Myocyte (in vitro differentiated cells): ENCODE data around the gene SEMA6C. TPM values are rescaled to one million over a fixed set of nuclear protein-coding genes. Genes with fewer than 3 reads are reported as not detected.
"Not testable (repeated sequence)": the region's sequence is repeated elsewhere in the genome, so short reads cannot be mapped to it uniquely, and the experiment has no call there.

Source experiments
- DNase-seq: peaks from one replicate; pipeline ENCODE4 v3.0.0-alpha.2; 2012; ENCODE audit warnings: low read depth
- polyA plus RNA-seq: library from polyadenylated mRNA; unstranded; fragments of >200 nt; gene quantifications from one replicate; pipeline ENCODE4 v1.2.1, GENCODE V29; 2012; ENCODE audit warnings: missing spikeins
- total RNA-seq: library from RNA; depleted of rRNA; stranded (reverse); fragments of >200 nt; gene quantifications from 2 replicates; pipeline ENCODE4 v1.2.3, GENCODE V29; 2014

Gene SEMA6C, protein sequence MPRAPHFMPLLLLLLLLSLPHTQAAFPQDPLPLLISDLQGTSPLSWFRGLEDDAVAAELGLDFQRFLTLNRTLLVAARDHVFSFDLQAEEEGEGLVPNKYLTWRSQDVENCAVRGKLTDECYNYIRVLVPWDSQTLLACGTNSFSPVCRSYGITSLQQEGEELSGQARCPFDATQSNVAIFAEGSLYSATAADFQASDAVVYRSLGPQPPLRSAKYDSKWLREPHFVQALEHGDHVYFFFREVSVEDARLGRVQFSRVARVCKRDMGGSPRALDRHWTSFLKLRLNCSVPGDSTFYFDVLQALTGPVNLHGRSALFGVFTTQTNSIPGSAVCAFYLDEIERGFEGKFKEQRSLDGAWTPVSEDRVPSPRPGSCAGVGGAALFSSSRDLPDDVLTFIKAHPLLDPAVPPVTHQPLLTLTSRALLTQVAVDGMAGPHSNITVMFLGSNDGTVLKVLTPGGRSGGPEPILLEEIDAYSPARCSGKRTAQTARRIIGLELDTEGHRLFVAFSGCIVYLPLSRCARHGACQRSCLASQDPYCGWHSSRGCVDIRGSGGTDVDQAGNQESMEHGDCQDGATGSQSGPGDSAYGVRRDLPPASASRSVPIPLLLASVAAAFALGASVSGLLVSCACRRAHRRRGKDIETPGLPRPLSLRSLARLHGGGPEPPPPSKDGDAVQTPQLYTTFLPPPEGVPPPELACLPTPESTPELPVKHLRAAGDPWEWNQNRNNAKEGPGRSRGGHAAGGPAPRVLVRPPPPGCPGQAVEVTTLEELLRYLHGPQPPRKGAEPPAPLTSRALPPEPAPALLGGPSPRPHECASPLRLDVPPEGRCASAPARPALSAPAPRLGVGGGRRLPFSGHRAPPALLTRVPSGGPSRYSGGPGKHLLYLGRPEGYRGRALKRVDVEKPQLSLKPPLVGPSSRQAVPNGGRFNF
- total RNA-seq, result 73.1 and 132 TPM in 2 replicates
- 24.5 TPM for polyA plus RNA-seq

- peak; percentile 96 for DNase-seq
Measured at GRCh38 chr1:151146412-151147131, at the start of gene SEMA6C. Gene SEMA6C (minus strand): TSS chr1:151146631. CDS start chr1:151142621, 4,010 bp downstream.

DNA sequence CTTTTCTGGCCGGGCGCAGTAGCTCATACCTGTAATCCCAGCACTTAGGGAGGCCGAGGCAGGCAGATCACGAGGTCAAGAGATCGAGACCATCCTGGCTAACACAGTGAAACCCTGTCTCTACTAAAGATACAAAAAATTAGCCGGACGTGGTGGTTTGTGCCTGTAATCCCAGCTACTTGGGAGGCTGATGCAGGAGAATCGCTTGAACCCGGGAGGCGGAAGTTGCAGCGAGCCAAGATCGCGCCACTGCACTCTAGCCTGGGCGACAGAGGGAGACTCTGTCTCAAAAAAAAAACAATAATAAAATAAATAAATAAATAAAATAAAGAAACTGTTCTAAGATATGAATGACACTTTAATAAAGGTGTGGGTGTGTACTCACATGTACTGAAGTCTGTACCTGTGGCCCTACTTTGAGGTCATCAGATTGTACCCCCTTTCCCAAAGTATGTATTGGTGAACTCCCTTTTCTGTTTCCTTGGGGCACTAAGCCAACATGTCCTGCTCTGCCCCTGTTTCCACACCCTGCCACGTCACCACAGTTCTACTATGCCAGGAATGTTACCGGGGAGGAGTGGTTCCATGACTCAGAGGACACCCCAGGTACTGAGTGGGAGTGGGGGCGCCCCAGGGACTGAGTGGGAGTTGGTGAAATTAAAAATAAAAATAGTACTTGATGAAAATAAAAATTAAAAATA lies 48.6 kb upstream of the SEMA6C start:
- peak; percentile 67 for DNase-seq

DNA sequence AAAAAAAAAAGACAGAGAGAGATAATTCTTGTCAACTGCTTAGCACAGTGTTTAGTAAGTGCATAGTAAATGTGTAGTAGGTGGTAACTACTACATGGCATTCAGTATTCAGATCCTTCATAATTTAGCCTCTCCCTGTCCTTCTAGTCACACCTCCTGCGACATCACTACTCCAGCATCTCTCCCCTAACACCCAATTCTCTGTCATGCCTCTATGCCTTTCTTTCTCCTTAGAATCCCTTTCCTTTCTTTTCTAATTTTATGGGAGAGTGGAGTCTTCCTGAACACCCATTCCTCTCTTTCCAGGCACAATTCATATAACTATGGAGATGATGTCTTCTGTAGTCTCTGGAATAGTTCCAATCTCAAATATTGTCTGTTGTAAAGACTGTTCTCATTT lies 47.4 kb upstream of the SEMA6C start:
- no peak for DNase-seq

DNA sequence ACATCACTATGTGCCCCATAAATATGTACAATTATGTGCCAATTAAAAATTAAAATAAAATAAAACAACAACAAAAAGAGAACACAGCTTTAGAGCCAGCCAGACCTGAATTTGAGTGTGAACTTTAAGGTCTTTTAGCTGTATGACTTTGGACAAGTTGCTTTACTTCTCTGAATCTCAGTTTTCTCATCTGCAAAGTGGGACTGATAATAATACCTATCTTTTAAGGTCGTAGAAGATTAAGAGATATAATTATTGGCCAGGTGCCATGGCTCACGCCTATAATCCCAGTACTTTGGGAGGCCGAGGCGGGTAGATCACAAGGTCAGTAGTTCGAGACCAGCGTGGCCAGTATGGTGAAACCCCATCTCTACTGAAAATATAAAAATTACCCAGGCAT lies 46.9 kb upstream of the SEMA6C start:
- DNase-seq, result no peak

DNA sequence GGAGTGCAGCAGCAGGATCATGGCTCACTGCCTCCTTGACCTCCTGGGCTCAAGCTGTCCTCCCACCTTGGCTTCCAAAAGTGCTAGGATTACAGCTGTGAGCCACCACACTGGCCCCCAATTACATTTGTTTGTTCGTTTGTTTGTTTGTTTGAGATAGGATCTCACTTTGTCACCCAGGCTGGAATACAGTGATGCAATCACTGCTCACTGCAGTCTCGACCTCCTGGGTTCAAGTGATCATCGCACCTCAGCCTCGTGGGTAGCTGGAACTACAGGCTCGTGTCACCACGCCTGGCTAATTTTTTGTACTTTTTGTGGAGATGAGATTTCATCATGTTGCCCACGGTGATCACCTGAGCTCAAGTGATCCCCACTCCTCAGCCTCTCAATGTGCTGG lies 45.6 kb upstream of the SEMA6C start:
- no peak for DNase-seq

DNA sequence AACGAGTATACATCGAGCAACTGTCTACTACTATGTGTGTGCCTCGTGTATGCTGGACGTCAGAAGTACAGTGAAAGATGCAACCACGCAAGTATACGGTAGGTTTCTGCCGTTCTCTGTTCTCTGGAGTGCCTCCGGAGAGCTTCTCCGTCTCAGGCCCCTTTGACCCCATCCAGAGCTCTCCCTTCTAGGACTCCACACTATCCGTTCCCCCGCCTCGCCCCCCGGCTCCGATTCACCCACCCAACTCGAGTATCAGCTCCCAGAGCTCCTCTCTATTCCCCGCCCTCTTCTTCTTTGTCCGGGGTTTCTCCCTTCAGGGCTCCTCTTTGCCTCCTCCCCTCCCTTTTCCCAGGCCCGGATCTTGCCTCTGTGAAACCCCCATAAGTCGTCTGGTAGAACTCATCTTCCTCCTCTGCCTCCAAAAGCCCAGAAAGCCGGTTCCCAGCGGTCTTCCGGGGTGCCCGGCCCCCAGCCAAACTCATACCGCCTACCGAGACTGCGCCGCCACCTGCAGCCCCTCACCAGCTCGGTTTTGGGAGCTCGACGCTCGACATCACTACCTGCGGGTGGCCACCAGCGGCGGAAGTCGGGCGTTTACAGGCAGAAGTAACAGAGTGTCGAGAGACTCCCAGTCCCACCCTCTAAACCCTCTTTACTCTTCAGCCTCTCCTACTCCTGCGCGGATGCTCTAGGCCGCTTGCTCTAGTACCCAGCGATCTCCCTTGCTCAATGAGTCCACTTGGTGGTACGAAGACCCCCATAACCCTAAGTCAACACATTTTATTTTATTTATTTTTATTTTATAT lies 43.4 kb upstream of the SEMA6C start, which contains the start of gene VPS72:
TSS of gene VPS72 (minus strand) at position 561 of the 809 bp plus-strand sequence. CDS start at position 485, 76 bp downstream.
- DNase-seq, result peak; percentile 93

GRCh38 chr1:151188667-151189066 lies 42.2 kb upstream of the SEMA6C start:
- DNase-seq, result not testable (repeated sequence)

DNA sequence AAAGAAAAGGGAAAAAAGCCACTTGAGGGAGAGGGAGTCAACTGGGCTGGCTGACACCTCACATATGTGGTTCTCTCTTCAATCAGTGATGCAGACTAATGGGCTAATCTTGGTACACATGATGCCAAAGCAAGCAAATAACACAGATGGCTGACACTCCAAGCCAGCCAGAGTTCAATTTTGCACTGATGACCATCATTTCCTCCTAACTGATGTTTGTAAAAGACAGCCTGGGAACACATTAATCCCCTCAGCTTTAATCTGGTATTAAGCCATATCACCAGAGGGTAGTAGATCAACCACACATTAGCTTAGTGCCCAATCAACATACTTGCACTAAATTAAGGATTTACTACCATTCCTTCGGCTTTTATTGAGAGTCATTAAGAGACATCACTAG lies 40.8 kb upstream of the SEMA6C start:
- no peak for DNase-seq

GRCh38 chr1:151184211-151184610 lies 37.8 kb upstream of the SEMA6C start:
- no peak for DNase-seq

GRCh38 chr1:151176514-151177045 lies 30.1 kb upstream of the SEMA6C start:
- no peak for DNase-seq

- peak; percentile 37 for DNase-seq
Measured at GRCh38 chr1:151175863-151176262, 29.4 kb upstream of the SEMA6C start, which contains the start of gene TMOD4. Gene TMOD4 (minus strand): TSS chr1:151175981. CDS start chr1:151174875, 1,106 bp downstream.

- peak; percentile 79 for DNase-seq
Measured at GRCh38 chr1:151175041-151175741, 28.8 kb upstream of the SEMA6C start.

- no peak for DNase-seq
Measured at GRCh38 chr1:151171190-151171589, 24.8 kb upstream of the SEMA6C start.

DNA sequence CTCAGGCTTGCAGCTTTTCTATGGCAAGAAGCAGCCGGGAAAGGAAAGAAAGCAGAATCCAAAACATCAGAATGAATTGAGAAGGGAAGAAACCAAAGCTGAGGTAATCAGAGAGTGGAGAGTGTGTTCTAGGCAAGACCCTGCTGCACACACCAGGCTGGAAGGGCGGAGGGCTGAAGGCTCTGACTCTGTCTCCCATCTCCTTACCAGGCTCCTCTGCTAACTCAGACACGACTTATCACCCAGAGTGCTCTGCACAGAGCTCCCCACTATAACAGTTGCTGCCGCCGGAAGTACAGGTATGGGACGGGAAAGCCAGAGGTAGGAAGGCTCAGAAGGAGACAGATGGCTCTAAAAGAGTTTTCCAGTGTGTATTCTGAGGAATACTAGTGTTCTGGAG lies 20.7 kb upstream of the SEMA6C start:
- no peak for DNase-seq

DNA sequence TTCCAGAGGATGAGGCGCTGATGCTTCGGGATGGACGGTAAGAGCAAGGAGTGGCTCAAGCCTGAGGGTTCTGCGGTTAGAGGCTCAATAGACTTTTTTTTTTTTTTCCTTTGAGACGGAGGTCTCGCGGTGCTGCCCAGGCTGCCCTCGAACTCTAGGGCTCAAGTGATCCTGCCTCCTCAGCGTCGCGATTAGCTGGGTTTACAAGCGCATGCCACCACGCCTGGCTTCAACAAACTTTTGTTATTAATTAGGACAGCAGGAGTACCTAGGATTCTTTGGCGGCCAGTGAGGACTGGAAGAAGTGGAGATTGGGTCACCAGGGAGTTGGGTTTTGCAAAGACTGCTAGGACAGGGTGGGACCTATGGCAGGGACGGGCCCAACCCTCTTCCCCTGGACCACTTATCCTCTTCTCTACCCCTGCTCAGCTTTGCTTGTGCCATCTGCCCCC lies 20.1 kb upstream of the SEMA6C start:
- DNase-seq, result peak; percentile 82

DNA sequence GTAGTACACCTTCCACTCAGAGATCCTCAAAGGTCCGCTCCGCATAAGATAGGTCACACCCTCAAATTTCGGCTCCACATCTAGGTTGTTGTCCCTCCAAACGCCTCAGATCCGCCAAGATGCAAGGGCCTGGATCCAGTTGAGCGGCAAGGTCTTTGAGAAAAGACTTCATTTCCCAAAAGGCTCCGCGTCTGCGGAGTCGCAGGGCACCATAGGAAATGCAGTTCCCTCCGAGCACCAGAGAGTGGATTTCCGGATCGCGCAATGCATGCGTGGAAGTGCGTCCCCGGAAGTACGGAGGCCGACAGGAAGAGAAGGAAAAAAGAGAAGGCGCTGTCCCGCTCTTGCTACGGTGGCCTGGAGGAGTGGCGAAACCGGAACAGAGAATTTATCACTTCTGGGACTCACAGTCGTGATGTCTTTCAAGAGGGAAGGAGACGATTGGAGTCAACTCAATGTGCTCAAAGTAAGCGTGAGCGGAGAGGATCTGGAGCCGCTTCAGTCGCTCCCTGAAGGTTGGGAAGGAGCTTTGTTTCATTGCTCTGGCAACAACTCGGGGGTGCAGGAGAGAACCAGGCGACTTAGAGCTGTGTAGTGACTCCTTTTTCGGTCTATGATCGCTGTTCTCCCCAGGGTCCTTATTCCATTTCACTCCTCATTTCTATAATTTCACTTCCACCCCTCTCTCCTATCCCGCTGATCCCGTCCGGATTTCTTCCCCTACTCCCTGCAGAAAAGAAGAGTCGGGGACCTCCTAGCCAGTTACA lies 19.5 kb upstream of the SEMA6C start, which contains the start of the genes LYSMD1 and SCNM1:
TSS of gene LYSMD1 (minus strand) at position 165 of the 767 bp plus-strand sequence. CDS start 644 bp downstream, outside the sequence.
TSS of gene SCNM1 (plus strand) at position 407 of the 767 bp plus-strand sequence. CDS start at position 416, 9 bp downstream.
- DNase-seq, result peak; percentile 100

DNA sequence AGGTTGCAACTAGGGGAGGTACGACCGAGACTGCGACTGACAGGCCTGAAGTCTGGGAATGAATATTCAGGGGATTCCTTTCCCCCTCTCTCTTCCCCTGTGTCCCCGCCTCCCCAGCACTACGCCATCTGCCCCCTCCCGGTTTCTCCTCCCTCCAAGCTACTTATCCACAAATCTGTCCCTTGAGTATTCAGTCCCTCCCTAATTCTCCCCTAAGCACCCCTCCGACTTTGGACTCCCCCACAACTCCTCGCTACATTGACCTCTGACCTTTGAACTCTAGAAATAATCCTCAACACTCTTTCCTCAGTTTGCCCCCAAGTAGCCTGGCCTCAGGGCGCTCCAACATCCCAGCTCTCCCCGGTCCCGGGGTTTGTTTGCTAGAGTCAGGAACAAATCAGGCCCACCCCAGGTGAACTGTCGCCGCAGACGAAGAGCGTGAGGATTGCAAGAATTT lies 18.9 kb upstream of the SEMA6C start:
- DNase-seq, result peak; percentile 54
